ENCODE data around the gene WTIP. TPM values are rescaled to one million over a fixed set of nuclear protein-coding genes. Genes with fewer than 3 reads are reported as not detected.

WTIP gene
- total RNA-seq, 1 experiment from 2014 or later = 8.4 TPM

- ChIA-PET CTCF (no interaction called here), RAD21 (ENCODE audit: low non-redundant PET in 1 of 2, low total read pairs in 2 of 2, uncharacterized antibody in 2 of 2, unreplicated experiment in 2 of 2) (no interaction called here), POLR2A (no interaction called here)
- Histone ChIP-seq H3K4me3 (replicated peaks in 1 of 2; ENCODE audit: low read depth in 1 of 2, low read length in 2 of 2) (no peak overlapping the region), H3K27me3 (ENCODE audit: insufficient read depth, low read length) (no peaks in the 10 kb centered on the region), H3K9ac (ENCODE audit: low read length) (no peak overlapping the region), H3K9me3 (ENCODE audit: control insufficient read depth in 1 of 2, insufficient read depth in 1 of 2, low read depth in 1 of 2, low read length in 2 of 2) (no peaks in the 10 kb centered on the region), H2AFZ (ENCODE audit: low read depth, low read length, poor library complexity, severe bottlenecking) (no peak overlapping the region), H3K79me2 (ENCODE audit: insufficient read depth, low read length) (peaks cover 100% of the 10 kb centered on the region), H4K20me1 (ENCODE audit: insufficient read depth) (peaks cover 48% of the 10 kb centered on the region), H3K4me1 (ENCODE audit: control insufficient read depth in 1 of 2, insufficient read depth in 2 of 2, low read length in 2 of 2) (peaks cover 15 to 20% of the 10 kb centered on the region in 2 experiments; a peak in 3 of 4 replicates), H3K9me2 (ENCODE audit: insufficient read depth) (no peaks in the 10 kb centered on the region), H3K27ac (ENCODE audit: low read depth, low read length) (no peak overlapping the region), H3K36me3 (ENCODE audit: control insufficient read depth in 1 of 2, insufficient read depth in 2 of 2, low read length in 2 of 2) (peaks cover 46 to 65% of the 10 kb centered on the region in 2 experiments), H3K4me2 (ENCODE audit: low read length) (no peak overlapping the region)
- ATAC-seq = no peak
- intact Hi-C loops (cut with micrococcal nuclease) = no loop called here
- no TSS peak for BruUV-seq (replicated peaks)
- TF ChIP-seq ATF3 (IDR thresholded peaks at IDR 0.05) = no peak
- no peak for TF ChIP-seq FOSL1 (IDR thresholded peaks at IDR 0.05; ENCODE audit: low read depth)
- TF ChIP-seq ZFX (IDR thresholded peaks at IDR 0.05) = no peak
- TF ChIP-seq EGR1 (IDR thresholded peaks at IDR 0.05; ENCODE audit: low read depth) = no peak
- no peak for TF ChIP-seq JUND (IDR thresholded peaks at IDR 0.05)
- TF ChIP-seq POLR2AphosphoS5 (IDR thresholded peaks at IDR 0.05; ENCODE audit: low read depth, low read length) = no peak
- no peak for TF ChIP-seq ZNF274 (IDR thresholded peaks at IDR 0.05; ENCODE audit: low read depth, low read length)
- no peak for TF ChIP-seq ELF1 (IDR thresholded peaks at IDR 0.05; ENCODE audit: borderline replicate concordance, low read depth)
- TF ChIP-seq POLR2A (IDR thresholded peaks at IDR 0.05; ENCODE audit: borderline replicate concordance, extremely low read depth, insufficient read depth, insufficient read length) = no peak
- no peak for TF ChIP-seq RAD21 (IDR thresholded peaks at IDR 0.05; ENCODE audit: low read depth)
- TF ChIP-seq CTCF (IDR thresholded peaks at IDR 0.05 in 2 of 3, conservative IDR thresholded peaks at IDR 0.05 in 1 of 3; ENCODE audit: borderline replicate concordance in 1 of 3, insufficient read depth in 1 of 3, low read depth in 2 of 3, low read length in 2 of 3) = no peak
- TF ChIP-seq ZBTB33 (IDR thresholded peaks at IDR 0.05; ENCODE audit: extremely low read depth, insufficient replicate concordance, low read length) = no peak
- TF ChIP-seq REST (IDR thresholded peaks at IDR 0.05; ENCODE audit: low read depth) = no peak
- no peak for TF ChIP-seq SIN3A (IDR thresholded peaks at IDR 0.05; ENCODE audit: low read depth)
- no peak for DNase-seq (ENCODE audit: low read depth, low spot score)
Measured at GRCh38 chr19:34432797-34433196, 48.8 kb upstream of the WTIP start.

All from HCT116 (cell line).